IMR-90 (cell line): ENCODE results near the gene ARHGEF17. TPM values are rescaled to one million over a fixed set of nuclear protein-coding genes. Genes with fewer than 3 reads are reported as not detected.

Source experiments
- ATAC-seq: fragments of 200-7000 bp; cut with Tn5 transposase; 2 replicates; pipeline ENCODE4 v1.9.1; 2020; ENCODE audit warnings: low read depth, mild to moderate bottlenecking, moderate library complexity
- BruUV-seq: library from RNA; stranded (reverse); fragments of 400-500 nt; replicated peaks from 2 replicates; lab custom pipeline; 2021; lab: Mats Ljungman, UMichigan
- CTCF ChIA-PET: fragments of 300-600 bp; formaldehyde crosslinking; extraction: SDS; loops from one replicate; lab custom pipeline; 2021; ENCODE audit warnings: antibody characterized with exemption; lab: Yijun Ruan, JAX
- POLR2A ChIA-PET: fragments of 300-600 bp; sonication (Branson Sonifier 250); formaldehyde crosslinking; loops from one replicate; lab custom pipeline; 2022; ENCODE audit warnings: antibody characterized with exemption; ENCODE audit not compliant: unreplicated experiment; lab: Charles Lee
- DNase-seq: peaks from one replicate; pipeline ENCODE4 v3.0.0; 2013
- H2AFZ ChIP-seq: replicated peaks from 2 replicates; pipeline ENCODE3; 2013; ENCODE audit warnings: low read length, mild to moderate bottlenecking; ENCODE audit not compliant: poor library complexity
- H2AK5ac ChIP-seq: 2 replicates; pipeline ENCODE4 v1.6.1; 2013; ENCODE audit warnings: low read depth, low read length, inconsistent platforms
- H2AK9ac ChIP-seq: replicated peaks from 2 replicates; pipeline ENCODE3; 2013; ENCODE audit warnings: mild to moderate bottlenecking, low read depth, low read length, moderate library complexity; ENCODE audit not compliant: poor library complexity
- H2BK120ac ChIP-seq: 2 replicates; pipeline ENCODE4 v1.6.1; 2013; ENCODE audit warnings: low read depth, low read length, inconsistent platforms
- H2BK15ac ChIP-seq: 3 replicates; pipeline ENCODE4 v1.6.1; 2013; ENCODE audit warnings: low read depth, low read length, inconsistent platforms
- H2BK20ac ChIP-seq: 2 replicates; pipeline ENCODE4 v1.6.1; 2013; ENCODE audit warnings: low read depth, mild to moderate bottlenecking, inconsistent platforms, low read length, moderate library complexity
- H2BK5ac ChIP-seq: 2 replicates; pipeline ENCODE4 v1.6.1; 2013; ENCODE audit warnings: mild to moderate bottlenecking, low read depth, low read length, inconsistent platforms; ENCODE audit not compliant: poor library complexity, severe bottlenecking
- H3K14ac ChIP-seq: replicated peaks from 2 replicates; pipeline ENCODE4 v1.6.1; 2013; ENCODE audit warnings: low read depth, low read length, inconsistent platforms
- H3K18ac ChIP-seq: 2 replicates; pipeline ENCODE4 v1.6.1; 2013; ENCODE audit warnings: low read depth, low read length, control low read depth
- H3K23ac ChIP-seq: 2 replicates; pipeline ENCODE4 v1.6.1; 2013; ENCODE audit warnings: low read depth, low read length, inconsistent platforms
- H3K27ac ChIP-seq: 2 replicates; pipeline ENCODE4 v1.5.1; 2013; ENCODE audit warnings: mild to moderate bottlenecking, control low read depth, low read length; ENCODE audit not compliant: insufficient read depth
- H3K27me3 ChIP-seq: 2 replicates; pipeline ENCODE4 v1.6.1; 2013; ENCODE audit warnings: low read length; ENCODE audit not compliant: control insufficient read depth, insufficient read depth
- H3K36me3 ChIP-seq: 2 replicates; pipeline ENCODE4 v1.6.1; 2013; ENCODE audit warnings: low read length, mixed read lengths; ENCODE audit not compliant: control insufficient read depth, insufficient read depth
- H3K4ac ChIP-seq: 2 replicates; pipeline ENCODE4 v1.6.1; 2013; ENCODE audit warnings: low read depth, low read length, inconsistent platforms
- H3K4me1 ChIP-seq: 2 replicates; pipeline ENCODE4 v1.6.1; 2013; ENCODE audit warnings: low read length, mixed read lengths; ENCODE audit not compliant: control insufficient read depth, insufficient read depth
- H3K4me2 ChIP-seq: 2 replicates; pipeline ENCODE4 v1.6.1; 2013; ENCODE audit warnings: low read depth, mild to moderate bottlenecking, control low read depth, low read length, moderate library complexity
- H3K4me3 ChIP-seq: 2 replicates; pipeline ENCODE4 v1.5.1; 2013; ENCODE audit warnings: low read depth, mild to moderate bottlenecking, control low read depth, low read length, moderate library complexity; ENCODE audit not compliant: insufficient read depth
- H3K56ac ChIP-seq: 2 replicates; pipeline ENCODE4 v1.6.1; 2013; ENCODE audit warnings: low read length, inconsistent platforms; ENCODE audit not compliant: insufficient read depth; ENCODE audit errors: extremely low read depth
- H3K79me1 ChIP-seq, 2 experiments: 2 replicates each; pipeline ENCODE4 v1.6.1; 2013; ENCODE audit warnings: low read length in 2 of 2, inconsistent platforms in 1 of 2, low read depth in 1 of 2
- H3K9ac ChIP-seq: 2 replicates; pipeline ENCODE4 v1.6.1; 2013; ENCODE audit warnings: low read depth, low read length, control low read depth
- H3K9me1 ChIP-seq: 2 replicates; pipeline ENCODE4 v1.6.1; 2013; ENCODE audit warnings: low read length, inconsistent platforms; ENCODE audit not compliant: insufficient read depth
- H3K9me3 ChIP-seq: 2 replicates; pipeline ENCODE4 v1.6.1; 2013; ENCODE audit warnings: low read length; ENCODE audit not compliant: control insufficient read depth, insufficient read depth
- H4K20me1 ChIP-seq: 2 replicates; pipeline ENCODE4 v1.6.1; 2013; ENCODE audit warnings: low read length, inconsistent platforms; ENCODE audit not compliant: insufficient read depth
- H4K5ac ChIP-seq: 2 replicates; pipeline ENCODE4 v1.6.1; 2013; ENCODE audit warnings: mild to moderate bottlenecking, low read depth, low read length, control low read depth
- H4K8ac ChIP-seq, 2 experiments: 2 replicates each; pipeline ENCODE4 v1.6.1; 2013; ENCODE audit warnings: low read depth in 2 of 2, low read length in 2 of 2, control low read depth in 1 of 2, inconsistent platforms in 1 of 2
- H4K91ac ChIP-seq: 2 replicates; pipeline ENCODE4 v1.6.1; 2013; ENCODE audit warnings: low read depth, low read length, inconsistent platforms; ENCODE audit not compliant: insufficient read depth
- BHLHE40 ChIP-seq: fragments of 150-350 bp; IDR thresholded peaks from 2 replicates; pipeline ENCODE4 v1.6.1; 2016; ENCODE audit warnings: mild to moderate bottlenecking, low read depth, low read length
- CEBPB ChIP-seq: IDR thresholded peaks from 2 replicates; pipeline ENCODE4 v1.6.1; 2012; ENCODE audit warnings: low read depth, low read length, improper control_type of control experiment
- CHD1 ChIP-seq: IDR thresholded peaks from 2 replicates; pipeline ENCODE4 v1.6.1; 2012; ENCODE audit warnings: low read depth, low read length, improper control_type of control experiment
- CTCF ChIP-seq: conservative IDR thresholded peaks from 2 replicates; pipeline ENCODE4 v1.5.1; 2012; ENCODE audit warnings: mild to moderate bottlenecking, low read depth, low read length, improper control_type of control experiment
- ELK1 ChIP-seq: fragments of 150-350 bp; IDR thresholded peaks from 2 replicates; pipeline ENCODE4 v1.6.1; 2016; ENCODE audit warnings: low read depth, mild to moderate bottlenecking, low read length, moderate library complexity, borderline replicate concordance
- MAZ ChIP-seq: IDR thresholded peaks from 2 replicates; pipeline ENCODE4 v1.6.1; 2012; ENCODE audit warnings: low read depth, mild to moderate bottlenecking, low read length, improper control_type of control experiment, moderate library complexity, borderline replicate concordance
- RCOR1 ChIP-seq: IDR thresholded peaks from 2 replicates; pipeline ENCODE4 v1.6.1; 2012; ENCODE audit warnings: mild to moderate bottlenecking, low read length, improper control_type of control experiment; ENCODE audit not compliant: insufficient replicate concordance
- WGBS, 2 experiments: methylation state at CpG; one replicate each; pipeline versions ENCODE4 v1.1.5 to v1.1.7; 2013; ENCODE audit warnings: missing lambda C conversion rate in 2 of 2; ENCODE audit not compliant: insufficient read length in 1 of 2; ENCODE audit errors: extremely low coverage in 2 of 2; 5-methylcytosine and 5-hydroxymethylcytosine counted together
- dilution Hi-C: fragments of 300-500 bp; cut with HindIII; formaldehyde crosslinking; loops from one replicate; pipeline ENCODE4 v1.14.3; 2018; ENCODE audit warnings: low sequenced_read_pairs; ENCODE audit not compliant: unreplicated experiment
- in situ Hi-C: fragments of 300-500 bp; cut with MboI; formaldehyde crosslinking; loops from 3 replicates; pipeline ENCODE4 v1.14.3; 2019; ENCODE audit warnings: low sequenced_read_pairs, inconsistent platforms, mixed read lengths
- intact Hi-C: fragments of 100-400 bp; cut with micrococcal nuclease; formaldehyde crosslinking; loops from 2 replicates; pipeline ENCODE4 v1.10.0; 2022
- polyA plus RNA-seq, 3 experiments: library from polyadenylated mRNA; depleted of rRNA; stranded (reverse); fragments of >200 nt; gene quantifications; 2 replicates each; pipeline ENCODE4 v1.2.3, GENCODE V29; 2012; ENCODE audit warnings: low replicate concordance in 1 of 3
- total RNA-seq: library from RNA; depleted of rRNA; stranded (reverse); fragments of >200 nt; gene quantifications from 2 replicates; pipeline ENCODE4 v1.2.3, GENCODE V29; 2012

Gene ARHGEF17
- total and polyA plus RNA-seq, 2 of the 4 experiments (the other 2 are of a cell fraction), result 21.7 to 97.7 TPM

- in situ Hi-C loops, result no loop called here
- DNase-seq, result no peak
- 87% methylated on average over 3 of the region's 8 CpGs; no CpG with 5 or more reads in 1 of the 2 experiments for WGBS, 2 experiments
Measured at GRCh38 chr11:73267906-73268540, 40.1 kb upstream of the ARHGEF17 start.

More at GRCh38 chr11:73267906-73268540, 40.1 kb upstream of the ARHGEF17 start:
- TF ChIP-seq MAZ (no peak), RCOR1 (no peak), ELK1 (no peak), CHD1 (no peak), CEBPB (no peak), CTCF (no peak), BHLHE40 (no peak)
- Histone ChIP-seq H3K23ac (no peak overlapping the region), H3K9me1 (no peaks in the 10 kb centered on the region; the same call in 1 of the 2 replicates), H3K4ac (no peak overlapping the region), H3K79me1 (no peaks in the 10 kb centered on the region), H3K27ac (no peak overlapping the region), H4K20me1 (no peaks in the 10 kb centered on the region), H3K4me2 (no peak overlapping the region), H2AFZ (peak overlapping the region; percentile 58), H3K4me1 (0 out of 2 replicates have a peak, but pooled peaks cover 2% of the 10 kb centered on the region), H3K9ac (no peak overlapping the region), H2BK120ac (no peak overlapping the region), H3K9me3 (no peaks in the 10 kb centered on the region), H3K36me3 (no peaks in the 10 kb centered on the region), H2BK15ac (no peak overlapping the region), H4K5ac (no peak overlapping the region), H3K14ac (no peak overlapping the region), H4K8ac (no peak overlapping the region), H3K56ac (no peak overlapping the region), H2AK9ac (peak overlapping the region; percentile 58), H3K4me3 (no peak overlapping the region), H3K18ac (no peak overlapping the region), H4K91ac (no peak overlapping the region), H2AK5ac (no peak overlapping the region), H3K27me3 (peaks cover 54% of the 10 kb centered on the region), H2BK5ac (no peak overlapping the region), H2BK20ac (no peak overlapping the region)
- dilution Hi-C loops, result no loop called here
- intact Hi-C loops, result no loop called here
- BruUV-seq, result no TSS peak
- POLR2A ChIA-PET, result no interaction called here
- no peak for ATAC-seq
- CTCF ChIA-PET, result no interaction called here
